Panc1 (cell line): Measurements from ENCODE around the gene ZHX3.

Experiments used
- CTCF ChIP-seq: fragments of 450-650 bp; IDR thresholded peaks from 2 replicates; pipeline ENCODE4 v1.5.1; 2017; ENCODE audit warnings: mild to moderate bottlenecking
- POLR2AphosphoS5 ChIP-seq: IDR thresholded peaks from 2 replicates; pipeline ENCODE4 v1.6.1; 2012; ENCODE audit warnings: mild to moderate bottlenecking, low read depth, low read length, moderate library complexity
- SIN3A ChIP-seq: IDR thresholded peaks from 2 replicates; pipeline ENCODE4 v1.6.1; 2012; ENCODE audit warnings: low read depth, mild to moderate bottlenecking, low read length, moderate library complexity, borderline replicate concordance; ENCODE audit not compliant: insufficient read depth
- TF ChIP-seq, protein P1 (sequence below), 2 experiments: IDR thresholded peaks; 2 replicates each; pipeline ENCODE4 v1.6.1; 2011 to 2012; ENCODE audit warnings: low read depth in 2 of 2, control low read depth in 1 of 2, low read length in 1 of 2, mild to moderate bottlenecking in 1 of 2, moderate library complexity in 1 of 2; ENCODE audit not compliant: insufficient read depth in 1 of 2

GRCh38 chr20:41131594-41132387 lies 185.7 kb downstream of the ZHX3 start:
- TF ChIP-seq CTCF, result no peak
- TF ChIP-seq, protein P1, sequence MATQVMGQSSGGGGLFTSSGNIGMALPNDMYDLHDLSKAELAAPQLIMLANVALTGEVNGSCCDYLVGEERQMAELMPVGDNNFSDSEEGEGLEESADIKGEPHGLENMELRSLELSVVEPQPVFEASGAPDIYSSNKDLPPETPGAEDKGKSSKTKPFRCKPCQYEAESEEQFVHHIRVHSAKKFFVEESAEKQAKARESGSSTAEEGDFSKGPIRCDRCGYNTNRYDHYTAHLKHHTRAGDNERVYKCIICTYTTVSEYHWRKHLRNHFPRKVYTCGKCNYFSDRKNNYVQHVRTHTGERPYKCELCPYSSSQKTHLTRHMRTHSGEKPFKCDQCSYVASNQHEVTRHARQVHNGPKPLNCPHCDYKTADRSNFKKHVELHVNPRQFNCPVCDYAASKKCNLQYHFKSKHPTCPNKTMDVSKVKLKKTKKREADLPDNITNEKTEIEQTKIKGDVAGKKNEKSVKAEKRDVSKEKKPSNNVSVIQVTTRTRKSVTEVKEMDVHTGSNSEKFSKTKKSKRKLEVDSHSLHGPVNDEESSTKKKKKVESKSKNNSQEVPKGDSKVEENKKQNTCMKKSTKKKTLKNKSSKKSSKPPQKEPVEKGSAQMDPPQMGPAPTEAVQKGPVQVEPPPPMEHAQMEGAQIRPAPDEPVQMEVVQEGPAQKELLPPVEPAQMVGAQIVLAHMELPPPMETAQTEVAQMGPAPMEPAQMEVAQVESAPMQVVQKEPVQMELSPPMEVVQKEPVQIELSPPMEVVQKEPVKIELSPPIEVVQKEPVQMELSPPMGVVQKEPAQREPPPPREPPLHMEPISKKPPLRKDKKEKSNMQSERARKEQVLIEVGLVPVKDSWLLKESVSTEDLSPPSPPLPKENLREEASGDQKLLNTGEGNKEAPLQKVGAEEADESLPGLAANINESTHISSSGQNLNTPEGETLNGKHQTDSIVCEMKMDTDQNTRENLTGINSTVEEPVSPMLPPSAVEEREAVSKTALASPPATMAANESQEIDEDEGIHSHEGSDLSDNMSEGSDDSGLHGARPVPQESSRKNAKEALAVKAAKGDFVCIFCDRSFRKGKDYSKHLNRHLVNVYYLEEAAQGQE (IDR thresholded peaks at IDR 0.05; ENCODE audit: insufficient read depth in 1 of 2, low read depth in 2 of 2, low read length in 1 of 2), result no peak
- TF ChIP-seq POLR2AphosphoS5, result no peak
- no peak for TF ChIP-seq SIN3A
